Renal cortex interstitium (tissue), 11 donors: ENCODE measurements around the gene PEX11B. TPM values are rescaled to one million over a fixed set of nuclear protein-coding genes. Genes with fewer than 3 reads are reported as not detected.

ENCODE experiments used
- DNase-seq, 11 donors: peaks; one replicate each; pipeline ENCODE4 v3.0.0-alpha.2; 2013; ENCODE audit warnings: low read depth in 9 of 11, low spot score in 4 of 11; ENCODE audit errors: extremely low read depth in 1 of 11
- polyA plus RNA-seq, 3 donors: library from polyadenylated mRNA; unstranded; fragments of 120-200 nt; gene quantifications; one replicate each; pipeline ENCODE4 v1.2.1, GENCODE V29; 2013; ENCODE audit not compliant: insufficient read length in 3 of 3

PEX11B gene
- polyA plus RNA-seq, 3 donors, result 51.9 to 60.9 (median 56.4) TPM

DNA sequence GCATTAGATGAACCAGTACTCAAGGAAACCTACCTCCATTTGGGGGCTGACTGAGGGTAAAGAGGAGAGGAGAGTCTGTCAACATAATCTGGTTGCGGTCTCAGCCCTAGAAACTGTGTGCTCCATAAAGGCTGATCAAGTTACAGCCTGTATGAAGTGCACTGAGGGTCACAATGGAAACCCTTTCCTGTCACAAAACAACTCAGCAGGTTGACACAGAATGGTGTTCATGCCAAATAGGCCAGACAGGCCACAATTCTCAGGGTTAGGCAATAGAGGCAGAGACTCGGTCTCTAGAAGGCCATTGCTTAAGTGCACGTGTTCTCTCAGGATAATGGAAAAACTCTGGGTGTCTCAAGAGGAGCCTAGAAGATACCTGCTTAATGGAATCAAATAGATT lies 28.8 kb downstream of the PEX11B start:
- no peak for DNase-seq

DNA sequence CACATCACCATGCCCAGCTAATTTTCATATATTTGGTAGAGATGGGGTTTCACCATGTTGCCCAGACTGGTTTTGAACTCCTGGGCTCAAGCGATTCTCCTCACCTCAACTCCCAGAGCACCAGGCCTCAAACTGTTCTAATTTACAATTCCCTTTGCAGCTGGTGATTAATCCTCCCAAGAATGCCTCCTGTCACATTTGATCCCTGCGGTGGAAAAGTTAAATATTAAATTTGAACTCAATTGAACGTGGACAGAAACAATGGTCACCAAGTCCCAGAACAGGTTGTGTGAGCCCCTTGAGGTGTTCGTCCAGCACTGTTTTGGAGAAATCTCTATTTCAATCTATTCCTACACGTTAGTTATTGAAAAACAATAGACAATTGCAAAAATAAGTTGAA lies 30.9 kb downstream of the PEX11B start:
- peak in 1 of 11 donors; percentile 26 for DNase-seq

DNA sequence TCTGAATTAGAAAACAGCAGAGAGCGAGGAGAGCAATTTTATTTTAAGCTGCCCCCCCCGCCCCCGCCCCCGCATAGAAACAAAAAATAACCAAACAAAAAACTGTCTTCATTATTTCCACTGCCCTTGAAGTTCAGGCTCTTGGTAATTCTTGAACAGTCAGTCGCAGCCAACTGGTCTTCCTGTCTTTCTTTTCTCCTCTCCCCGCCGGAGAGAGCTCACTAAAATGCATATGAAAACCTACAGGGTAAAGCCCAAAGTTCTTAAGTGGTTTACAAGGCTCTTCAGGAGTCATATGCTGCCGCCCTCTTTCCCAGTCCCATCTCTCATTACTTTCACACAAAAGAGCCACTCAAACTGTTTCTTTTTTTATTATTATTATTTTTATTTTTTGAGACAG lies 31.7 kb downstream of the PEX11B start:
- DNase-seq, result no peak

DNA sequence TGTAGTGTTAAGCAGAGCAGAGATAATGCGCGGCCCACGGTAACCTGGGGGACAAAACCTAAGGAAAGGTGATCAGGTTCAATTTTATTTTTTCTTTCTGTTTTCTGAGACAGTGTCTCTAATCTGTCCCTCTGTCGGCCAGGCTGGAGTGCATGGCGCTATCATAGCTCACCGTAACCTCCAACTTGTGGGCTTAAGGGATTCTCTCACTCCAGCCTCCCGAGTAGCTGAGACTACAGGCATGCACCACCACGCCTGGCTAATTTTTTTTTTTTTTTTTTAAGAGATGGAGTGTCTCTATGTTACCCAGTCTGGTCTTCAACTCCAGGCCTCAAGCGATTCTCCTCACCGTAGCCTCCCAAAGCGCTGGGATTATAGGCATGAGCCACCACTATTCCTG lies 32.1 kb downstream of the PEX11B start:
- DNase-seq, result no peak

DNA sequence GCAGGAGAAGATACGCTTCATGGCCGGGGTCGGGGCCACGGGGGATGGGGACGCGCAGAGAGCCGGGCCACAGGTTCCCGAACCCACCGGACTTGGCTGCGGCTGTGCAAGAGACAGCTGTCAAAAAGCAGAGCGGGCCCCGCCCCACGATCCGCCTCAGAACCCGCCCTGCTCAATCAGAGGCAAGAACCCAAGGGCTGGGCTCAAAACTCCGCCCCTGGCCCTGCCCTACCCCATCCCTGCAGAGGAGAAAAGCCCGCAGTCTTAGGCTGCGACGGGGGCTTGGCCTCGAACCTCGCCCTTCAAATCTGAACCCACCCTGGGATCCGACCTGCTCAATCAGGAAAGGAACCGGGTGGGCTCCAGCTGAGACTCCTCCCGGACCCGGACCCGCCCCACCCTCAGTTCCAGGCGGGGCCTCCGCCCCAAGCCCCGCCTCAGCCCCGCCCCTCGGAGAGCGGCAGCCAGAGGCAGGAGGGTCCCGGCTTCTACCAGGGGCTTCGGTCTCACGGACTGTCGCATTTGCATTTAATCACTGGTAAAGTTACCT lies 32.7 kb downstream of the PEX11B start, which contains the start of gene ANKRD35:
TSS of gene ANKRD35 (minus strand) at position 129 of the 550 bp plus-strand sequence. CDS start at position 21, 108 bp downstream.
- peak in 7 of 11 donors; percentile 49 to 63 (median 57) for DNase-seq

DNA sequence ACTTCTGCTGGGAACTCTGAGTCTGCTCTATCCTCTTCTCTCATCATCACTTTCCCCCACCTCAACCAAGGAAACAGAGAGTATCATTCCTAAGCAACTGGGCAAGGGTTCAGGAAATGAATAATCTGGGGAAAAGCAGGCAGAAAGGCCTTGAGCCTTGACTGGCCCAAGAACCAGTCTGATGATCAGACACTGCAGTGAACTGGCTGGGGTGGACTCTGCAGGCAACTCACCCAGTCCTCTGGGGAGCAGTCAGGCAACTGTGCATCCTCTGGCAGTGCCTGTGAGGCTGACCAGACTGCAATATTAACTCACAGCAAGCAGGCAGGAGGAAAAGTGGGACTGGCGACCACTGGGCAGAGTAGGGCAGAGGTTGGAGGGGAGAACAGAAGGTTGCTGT lies 33.8 kb downstream of the PEX11B start:
- no peak for DNase-seq

DNA sequence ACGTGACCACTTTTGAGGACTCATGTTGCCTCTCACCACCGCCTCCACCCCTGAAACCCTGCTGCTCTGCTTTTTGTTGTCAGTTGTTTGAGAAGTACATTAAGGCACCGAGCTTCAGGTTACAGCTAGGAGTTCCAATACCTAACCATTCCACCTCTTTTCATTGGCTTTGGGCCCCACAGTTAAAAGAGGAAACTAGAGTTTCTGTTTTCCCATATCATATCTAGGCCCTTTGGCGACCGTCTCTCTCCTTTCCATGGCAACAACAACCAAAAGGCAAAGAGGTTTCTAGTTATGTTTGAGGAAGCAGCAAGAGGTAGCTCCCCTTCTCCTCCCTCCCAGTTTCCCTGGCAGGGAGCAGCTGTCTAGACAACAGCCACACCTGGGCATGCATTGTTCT lies 38.7 kb downstream of the PEX11B start:
- DNase-seq, result no peak

DNA sequence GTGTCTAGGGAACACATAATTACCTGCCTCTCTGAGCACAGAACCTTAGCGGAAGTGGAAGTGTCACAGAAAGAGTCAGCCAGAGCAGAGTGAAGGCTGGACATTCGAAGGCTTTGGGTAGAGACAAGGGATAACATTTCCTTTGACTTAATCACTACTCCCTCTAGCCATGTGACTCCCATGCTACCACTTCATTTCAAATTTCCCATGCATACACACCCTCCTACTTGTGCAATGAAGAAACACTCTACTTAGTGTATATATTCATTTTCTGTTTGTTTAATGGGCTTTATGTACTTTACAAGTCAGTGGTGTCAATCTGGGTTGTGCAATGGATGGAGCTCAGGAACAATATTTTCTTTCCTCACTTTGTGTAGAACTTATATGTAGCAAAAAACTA lies 39.8 kb downstream of the PEX11B start:
- DNase-seq, result no peak

DNA sequence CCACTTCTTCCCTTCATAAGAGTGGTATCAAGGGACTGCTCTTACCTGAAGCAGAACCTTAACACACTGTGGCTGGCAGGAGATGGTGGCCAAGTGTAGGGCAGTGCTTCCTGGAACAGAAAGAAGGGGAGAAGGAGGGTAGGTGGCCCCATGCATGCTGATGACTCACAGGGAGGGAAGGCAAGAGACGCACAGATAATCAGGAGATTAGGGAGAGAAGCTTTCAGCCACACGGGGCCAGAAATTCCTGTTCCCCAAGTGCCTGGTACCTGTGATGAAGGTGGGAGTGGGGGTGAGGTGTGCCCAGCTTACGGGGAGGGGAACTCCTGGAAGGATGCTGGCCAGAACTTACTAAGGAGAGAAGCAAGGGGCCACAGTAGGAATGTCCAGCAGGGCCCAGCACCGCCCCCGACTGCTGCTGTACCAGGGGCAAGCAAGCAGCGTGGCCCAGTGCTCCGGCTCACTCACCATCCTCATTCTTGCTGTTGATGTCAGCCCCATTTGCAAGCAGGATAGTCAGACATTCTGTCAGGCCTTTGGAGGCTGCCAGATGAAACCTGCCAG lies 40.5 kb downstream of the PEX11B start:
- DNase-seq, result no peak

DNA sequence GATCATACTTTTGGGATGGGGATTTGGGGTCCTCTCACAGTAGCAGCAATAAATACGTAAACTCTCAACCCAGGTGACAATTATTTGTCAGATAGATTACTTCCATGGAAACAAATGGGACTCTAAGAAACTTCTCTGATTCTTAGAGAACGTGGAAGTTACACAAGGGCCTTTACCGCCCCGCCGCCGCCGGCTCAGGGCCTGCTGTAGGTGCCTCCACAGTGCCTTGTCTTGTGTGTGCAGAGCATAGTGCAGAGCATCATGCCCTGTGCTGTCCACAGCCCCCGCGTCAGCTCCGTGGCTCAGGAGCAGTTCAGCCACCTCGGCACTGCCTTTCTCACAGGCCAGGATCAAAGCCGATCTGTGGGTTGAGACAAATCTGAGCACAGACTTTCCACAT lies 43.9 kb downstream of the PEX11B start:
- DNase-seq, result no peak

DNA sequence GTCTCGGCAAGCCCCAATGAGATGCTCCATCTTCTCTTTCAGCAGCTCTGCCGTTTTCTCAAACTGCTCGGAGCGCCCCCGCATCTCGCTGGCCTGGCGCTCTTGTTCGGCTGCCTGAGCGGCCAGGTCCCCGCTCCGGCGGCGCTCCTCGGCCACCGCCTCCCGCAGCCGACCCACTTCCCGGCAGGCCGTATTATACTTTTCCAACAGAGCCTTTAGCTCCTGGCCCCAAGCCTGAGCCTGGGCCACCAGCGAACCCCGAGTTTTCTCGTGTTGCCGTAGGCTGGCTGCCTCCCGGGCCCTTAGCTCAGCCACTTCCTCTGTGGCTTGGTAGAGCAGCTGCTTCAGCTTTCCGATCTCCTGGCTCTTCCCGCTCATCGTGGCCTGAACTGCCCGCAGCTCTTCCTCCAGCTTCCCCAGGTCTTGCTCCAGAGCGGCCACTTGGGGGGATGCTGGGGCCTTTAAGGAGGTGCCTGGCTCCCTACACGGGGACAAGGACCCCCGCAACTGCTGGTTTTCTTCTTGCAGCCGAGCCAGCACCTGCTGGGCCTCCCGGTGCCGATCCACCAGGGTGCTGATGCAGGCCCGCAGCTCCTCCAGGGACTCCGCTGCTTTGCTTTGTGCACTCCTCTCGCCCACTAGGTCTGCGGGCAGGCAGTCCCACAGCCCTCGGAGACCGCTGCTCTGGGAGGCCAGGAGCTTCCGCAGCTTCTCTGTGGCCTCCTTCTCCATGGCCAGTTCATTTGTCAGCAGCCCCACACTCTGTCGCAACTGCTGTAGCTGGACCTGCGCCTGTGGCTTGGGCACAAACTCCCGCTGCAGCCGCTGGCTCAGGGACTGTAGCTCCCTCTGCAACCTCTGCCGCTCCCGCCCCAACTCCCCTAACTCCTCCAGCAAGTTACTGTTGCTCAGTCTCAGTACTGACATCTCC lies 46.3 kb downstream of the PEX11B start:
- DNase-seq, result peak in 5 of 11 donors; percentile 20 to 40 (median 27)

DNA sequence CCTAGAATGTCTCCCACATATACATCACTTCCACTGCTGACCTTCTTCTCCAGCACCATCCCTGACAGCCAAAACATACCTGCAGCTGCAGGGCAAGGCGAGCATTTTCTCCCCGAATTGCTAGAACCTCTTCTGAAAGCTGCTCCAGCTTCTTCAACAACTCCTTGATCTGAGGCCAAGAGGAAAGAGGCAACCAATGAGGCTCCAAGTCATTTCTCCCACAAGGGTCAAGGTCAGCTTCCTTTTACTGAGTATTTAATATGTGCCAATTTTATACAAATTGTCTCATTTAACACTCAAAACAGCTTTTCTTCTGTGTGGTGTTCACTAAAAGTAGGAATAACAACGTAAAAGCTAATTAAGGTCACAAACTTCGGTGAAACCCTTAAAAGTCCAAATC lies 50.3 kb downstream of the PEX11B start:
- no peak for DNase-seq

DNA sequence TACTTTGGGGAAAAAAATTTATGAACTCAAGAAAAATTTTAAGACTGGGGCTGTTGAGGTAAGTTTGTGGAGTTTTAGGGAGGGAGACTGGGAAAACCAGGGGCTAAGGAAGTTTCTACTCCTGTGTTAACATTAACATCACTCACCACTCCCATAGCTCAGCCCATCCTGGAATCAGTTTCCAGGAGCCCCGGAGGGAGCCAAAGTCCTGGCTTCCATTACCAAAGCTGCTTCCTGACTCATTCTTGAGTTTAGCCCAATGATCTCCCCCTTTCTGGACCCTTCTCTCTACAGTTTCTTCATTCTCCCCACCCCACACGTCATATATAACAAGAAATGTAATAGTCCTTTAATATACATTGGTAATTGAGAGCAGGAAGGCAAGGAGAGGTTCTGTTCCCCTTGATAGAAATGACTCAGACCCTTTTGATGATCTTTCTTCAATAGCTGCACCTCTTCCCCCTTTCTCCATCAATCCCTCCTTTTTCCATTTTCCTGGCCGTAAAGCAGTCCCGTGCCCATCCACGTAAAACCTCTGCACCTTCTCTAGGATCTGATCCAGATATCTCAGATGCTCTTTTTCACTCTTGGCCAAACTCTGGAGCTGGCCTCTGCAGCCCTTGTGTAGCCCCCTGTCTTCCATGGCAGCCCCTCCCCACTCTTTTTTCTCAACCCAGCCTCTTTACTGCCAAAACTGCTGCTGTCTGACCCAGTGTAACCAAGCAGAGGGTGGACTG lies 55.1 kb downstream of the PEX11B start:
- no peak for DNase-seq

Other genes starting within 250 kb of the PEX11B start
- 100 to 1,000 TPM; 175 to 234 (median 186) TPM for gene PDZK1, start 211.3 kb downstream of the PEX11B start, polyA plus RNA-seq
- 1 to 10 TPM in 2 of 3 donors, under 1 TPM in 1; 0.95 to 2.6 (median 1.2) TPM for gene CD160, start 199.2 kb downstream of the PEX11B start, polyA plus RNA-seq
- gene RNF115, start 94.6 kb downstream of the PEX11B start, polyA plus RNA-seq, result 10 to 100 TPM; 13.2 to 22.0 (median 16.7) TPM
- 10 to 100 TPM; 37.1 to 39.3 (median 37.4) TPM for gene POLR3C, start 94.5 kb downstream of the PEX11B start, polyA plus RNA-seq
- gene NUDT17, start 73.1 kb downstream of the PEX11B start, polyA plus RNA-seq, result 1 to 10 TPM; 6.1 to 7.4 (median 6.8) TPM
- 10 to 100 TPM; 45.7 to 56.0 (median 54.4) TPM for gene PIAS3, start 59.6 kb downstream of the PEX11B start, polyA plus RNA-seq
- gene ANKRD35, start 32.9 kb downstream of the PEX11B start, polyA plus RNA-seq, result 1 to 10 TPM; 2.1 to 2.7 (median 2.4) TPM
- gene ITGA10, start 8.7 kb downstream of the PEX11B start, polyA plus RNA-seq, result 1 to 10 TPM in 1 of 3 donors, under 1 TPM in 2; 0.82 to 1.3 (median 0.95) TPM
- gene RBM8A, start 8.8 kb upstream of the PEX11B start, polyA plus RNA-seq, result 100 to 1,000 TPM; 168 to 219 (median 214) TPM
- gene LIX1L, start 39.3 kb upstream of the PEX11B start, polyA plus RNA-seq, result 10 to 100 TPM; 21.3 to 30.1 (median 27.0) TPM
- 1 to 10 TPM in 1 of 3 donors, under 1 TPM in 2; 0.37 to 1.1 (median 0.42) TPM for gene ANKRD34A, start 45.9 kb upstream of the PEX11B start, polyA plus RNA-seq
- gene POLR3GL, start 46.0 kb upstream of the PEX11B start, polyA plus RNA-seq, result 10 to 100 TPM; 31.9 to 35.4 (median 34.6) TPM
- 100 to 1,000 TPM; 453 to 546 (median 468) TPM for gene TXNIP, start 77.9 kb upstream of the PEX11B start, polyA plus RNA-seq
- gene HJV, start 103.0 kb upstream of the PEX11B start, polyA plus RNA-seq, result under 1 TPM in 2 of 3 donors, not detected in 1; 0.15 to 0.20 TPM
- gene NBPF10, start 226.1 kb upstream of the PEX11B start, polyA plus RNA-seq, result 1 to 10 TPM; 2.9 to 4.5 (median 4.0) TPM